ENCODE results near the gene KLHL24.
"Not testable (repeated sequence)": the region's sequence is repeated elsewhere in the genome, so short reads cannot be mapped to it uniquely, and the experiment has no call there.

Gene KLHL24

GRCh38 chr3:183636221-183637105, 1.0 kb downstream of the KLHL24 start:
- DNase-seq = peak; percentile 99

- no peak for DNase-seq
These were observed 1.7 kb downstream of the KLHL24 start for GRCh38 chr3:183637106-183637486.

- not testable (repeated sequence) for DNase-seq
These were observed 2.2 kb downstream of the KLHL24 start for GRCh38 chr3:183637633-183638032.

DNA sequence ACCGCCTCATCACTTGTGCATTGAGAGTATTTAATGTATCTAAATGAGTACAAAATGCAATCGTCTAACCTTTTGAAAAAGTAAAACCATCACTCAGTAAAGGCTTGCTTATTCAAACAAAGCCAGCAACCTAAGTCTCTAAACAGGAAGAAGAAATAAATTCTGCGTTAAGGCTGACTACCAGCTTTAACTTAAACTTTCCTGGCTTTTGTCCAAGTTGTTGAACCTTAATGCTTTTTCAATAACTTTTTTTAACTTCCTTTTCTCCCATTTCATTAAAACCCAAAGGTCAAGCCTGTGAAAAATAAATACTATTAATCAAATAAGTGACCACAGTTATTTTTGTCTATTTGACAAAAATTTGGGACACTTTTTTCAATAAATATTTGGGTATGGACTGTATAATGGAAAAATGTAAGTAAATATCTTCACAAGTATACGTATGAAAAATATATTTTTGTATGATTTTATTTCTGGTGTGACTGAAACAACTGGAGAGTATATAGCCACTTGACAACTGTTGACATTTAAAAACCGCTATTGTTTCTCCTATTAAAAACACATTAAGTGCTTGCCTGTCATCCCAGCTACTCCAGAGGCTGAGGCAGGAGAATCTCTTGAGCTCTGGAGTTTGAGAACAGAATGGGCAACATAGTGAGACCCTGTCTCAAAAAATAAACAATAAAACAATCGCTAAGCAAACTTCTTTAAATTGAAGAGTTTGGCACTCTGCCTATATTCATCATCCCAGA, 2.9 kb downstream of the KLHL24 start:
- DNase-seq = no peak

GRCh38 chr3:183640635-183641034, 5.2 kb downstream of the KLHL24 start:
- not testable (repeated sequence) for DNase-seq

DNA sequence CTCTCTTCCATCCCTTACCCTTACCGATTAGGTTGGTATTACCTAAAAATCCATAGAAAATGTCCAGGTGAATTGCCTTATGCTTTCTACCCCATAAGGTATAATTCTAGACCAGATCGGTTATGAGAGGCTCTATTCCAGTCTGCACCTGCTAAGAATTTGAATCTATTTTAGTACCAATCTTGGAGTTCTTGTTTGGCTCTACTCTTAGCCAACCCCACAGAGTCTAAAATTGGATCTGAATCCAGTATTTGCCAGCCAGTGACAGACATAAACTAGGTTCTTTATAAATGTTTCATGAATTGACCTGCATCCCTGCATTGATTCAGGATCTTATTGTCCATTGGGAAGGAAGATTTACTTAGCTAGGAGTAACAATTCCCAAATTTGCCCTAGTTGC, 6.5 kb downstream of the KLHL24 start:
- DNase-seq = no peak

GRCh38 chr3:183644244-183644643, 8.8 kb downstream of the KLHL24 start:
- DNase-seq = no peak

- DNase-seq = no peak
These were observed 9.8 kb downstream of the KLHL24 start for GRCh38 chr3:183645254-183645653.

GRCh38 chr3:183650554-183650953, 15.1 kb downstream of the KLHL24 start:
- DNase-seq = no peak

DNA sequence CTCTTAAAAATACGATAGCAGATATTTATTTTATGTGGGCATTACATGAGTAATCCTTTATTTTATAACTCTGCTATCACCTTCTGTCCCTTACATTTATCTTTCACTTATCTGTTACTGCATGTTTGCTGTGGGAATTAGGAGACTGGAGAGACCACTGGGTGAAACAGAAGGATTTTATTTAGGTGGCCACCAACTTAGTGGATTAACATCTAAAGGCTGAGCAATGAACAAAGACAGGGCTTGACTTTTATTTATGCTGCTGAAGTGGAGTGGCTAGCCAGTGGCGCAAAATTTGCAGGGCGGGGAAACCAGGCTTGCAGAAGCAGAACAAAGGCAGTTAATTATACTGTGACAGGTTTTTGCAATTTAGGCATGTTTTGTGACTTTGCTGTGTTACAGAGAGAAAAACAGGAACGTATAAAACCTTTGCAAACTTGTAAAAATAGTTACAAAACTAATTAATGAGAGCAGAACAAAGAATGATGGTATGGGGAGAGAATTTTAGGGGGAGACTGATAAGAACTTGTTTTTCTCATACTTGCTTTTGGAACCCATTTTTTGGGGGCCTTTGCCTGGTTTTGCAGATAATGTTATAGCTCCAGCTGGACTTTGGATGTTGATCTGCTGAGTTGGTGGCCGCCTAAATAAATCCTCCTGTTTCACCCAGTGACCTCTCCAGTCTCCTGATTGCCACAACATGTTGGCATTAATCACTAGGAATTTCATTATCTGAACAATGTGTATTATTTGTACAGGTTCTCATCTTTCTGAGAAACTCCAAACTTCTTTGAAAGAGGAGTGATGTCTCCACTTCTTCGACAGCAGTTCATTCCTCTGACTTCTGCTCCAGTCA, 18.0 kb downstream of the KLHL24 start:
- DNase-seq = no peak

- no peak for DNase-seq
These were observed 19.3 kb downstream of the KLHL24 start for GRCh38 chr3:183654727-183655126.

GRCh38 chr3:183662099-183662498, 26.7 kb downstream of the KLHL24 start:
- DNase-seq = no peak

- DNase-seq = no peak
These were observed 29.5 kb downstream of the KLHL24 start for GRCh38 chr3:183664913-183665381.

GRCh38 chr3:183680061-183680460, 44.6 kb downstream of the KLHL24 start:
- DNase-seq = no peak

DNA sequence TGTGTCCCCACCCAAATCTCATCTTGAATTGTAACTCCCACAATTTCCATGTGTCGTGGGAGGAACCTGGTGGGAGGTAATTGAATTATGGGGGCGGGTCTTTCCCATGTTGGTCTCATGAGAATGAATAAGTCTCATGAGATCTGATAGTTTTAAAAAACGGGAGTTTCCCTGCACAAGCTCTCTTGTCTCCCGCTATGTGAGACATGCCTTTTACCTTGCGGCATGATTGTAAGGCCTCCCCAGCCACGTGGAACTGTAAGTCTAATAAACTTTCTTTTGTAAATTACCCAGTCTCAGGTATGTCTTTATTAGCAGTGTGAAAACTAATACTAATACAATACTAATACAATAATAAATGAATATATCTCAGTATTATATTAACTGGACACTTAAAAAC, 52.3 kb downstream of the KLHL24 start:
- DNase-seq = no peak

GRCh38 chr3:183688874-183689273, 53.5 kb downstream of the KLHL24 start:
- no peak for DNase-seq

DNA sequence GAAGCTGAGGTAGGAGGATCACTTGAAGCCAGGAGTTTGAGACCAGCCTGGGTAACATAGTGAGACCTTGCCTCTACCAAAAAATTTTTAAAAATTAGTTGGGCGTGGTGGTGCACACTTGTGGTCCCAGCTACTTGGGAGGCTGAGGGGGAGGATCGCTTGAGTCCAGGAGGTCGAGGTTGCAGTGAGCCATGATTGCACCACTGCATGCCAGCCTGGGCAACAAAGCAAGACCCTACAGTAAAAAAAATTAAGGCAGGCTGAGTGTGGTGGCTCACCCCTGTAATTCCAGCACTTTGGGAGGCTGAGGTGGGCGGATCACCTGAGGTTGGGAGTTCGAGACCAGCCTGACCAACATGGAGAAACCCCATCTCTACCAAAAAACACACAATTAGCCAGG, 54.2 kb downstream of the KLHL24 start:
- not testable (repeated sequence) for DNase-seq

- DNase-seq = no peak
These were observed 55.1 kb downstream of the KLHL24 start for GRCh38 chr3:183690402-183690995.

DNA sequence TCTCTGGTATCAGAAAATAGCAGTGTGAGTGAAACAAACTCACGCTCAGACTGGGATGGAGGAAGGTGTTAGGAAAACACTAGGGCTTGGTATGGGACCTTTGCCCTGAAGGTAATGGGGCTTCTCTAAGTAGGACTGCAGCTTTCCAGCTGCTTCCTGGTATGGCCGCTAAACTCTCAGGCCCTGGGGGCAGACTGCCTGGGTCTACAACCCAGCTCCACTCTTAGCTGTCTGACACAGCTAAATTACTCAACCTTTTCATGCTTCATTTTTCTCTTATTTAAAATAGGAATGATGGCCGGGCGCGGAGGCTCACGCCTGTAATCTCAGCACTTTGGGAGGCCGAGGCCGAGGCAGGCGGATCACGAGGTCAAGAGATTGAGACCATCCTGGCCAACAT, 57.0 kb downstream of the KLHL24 start:
- no peak for DNase-seq

DNA sequence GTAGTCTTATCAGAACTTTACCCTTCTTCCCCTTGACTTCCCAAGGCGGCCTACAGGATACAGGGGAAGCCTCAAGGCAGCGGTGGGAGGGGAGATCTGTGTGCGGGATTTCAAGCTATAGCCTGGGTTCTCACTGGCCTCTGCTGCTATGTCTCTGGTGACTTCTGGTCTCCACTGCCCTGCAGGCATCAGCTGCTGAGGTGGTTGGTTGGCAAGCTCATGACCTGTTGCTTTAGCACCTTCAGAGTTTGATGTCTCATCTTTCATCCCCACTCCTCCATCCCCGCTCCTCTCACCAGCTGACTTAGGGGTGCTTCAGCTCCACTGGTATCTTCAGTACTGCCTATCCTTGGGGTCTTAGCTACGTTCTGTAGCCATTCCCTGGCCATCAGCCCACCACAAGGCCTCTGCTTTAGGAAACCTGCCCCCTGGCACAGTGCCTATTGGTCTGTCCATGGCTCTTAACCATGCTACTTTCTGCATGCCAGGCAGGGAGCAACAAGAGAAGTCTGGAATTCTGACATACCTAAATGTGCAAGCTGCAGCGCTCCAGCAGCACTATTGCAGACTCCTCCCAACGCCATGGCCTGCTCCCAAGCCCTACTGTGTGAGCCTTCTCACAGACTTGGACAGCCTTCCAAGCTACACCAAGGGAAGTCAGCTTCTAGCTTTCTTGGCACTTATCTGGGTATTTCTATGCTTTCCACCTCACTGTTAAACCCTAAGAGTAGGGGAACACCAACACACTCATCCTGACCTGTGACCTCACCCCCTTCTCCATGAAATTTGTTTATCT, 60.3 kb downstream of the KLHL24 start:
- no peak for DNase-seq

- no peak for DNase-seq
These were observed 61.7 kb downstream of the KLHL24 start for GRCh38 chr3:183697123-183697609.
